T-cell (primary cell): Measurements from ENCODE around the gene NR3C1. TPM values are rescaled to one million over a fixed set of nuclear protein-coding genes. Genes with fewer than 3 reads are reported as not detected.
"Not testable (repeated sequence)": the region's sequence is repeated elsewhere in the genome, so short reads cannot be mapped to it uniquely, and the experiment has no call there.

ENCODE experiments used
- ATAC-seq, 4 experiments: fragments of 200-7000 bp in 3 of 4; fragments of 150-1000 bp in 1 of 4; cut with Tn5 transposase; replicated peaks in 1 of 4; 1 replicate in 3 of 4; 2 replicates in 1 of 4; pipeline ENCODE4 v1.10.0; 2021; ENCODE audit warnings: moderate library complexity in 3 of 4, mild to moderate bottlenecking in 2 of 4, moderate number of reproducible peaks in 1 of 4
- CTCF ChIA-PET, 2 donors: fragments of 300-600 bp; sonication (Branson Sonifier 250); formaldehyde crosslinking; loops; one replicate each; lab custom pipeline; 2022; ENCODE audit warnings: antibody characterized with exemption in 2 of 2; lab: Charles Lee
- POLR2A ChIA-PET, 2 donors: fragments of 300-600 bp; sonication (Branson Sonifier 250); formaldehyde crosslinking; loops; one replicate each; lab custom pipeline; 2022; ENCODE audit warnings: antibody characterized with exemption in 2 of 2; lab: Charles Lee
- DNase-seq, 35 experiments: peaks; one replicate each; pipeline versions ENCODE4 v3.0.0 to v3.0.0-alpha.2; 2013 to 2023
- H3K27ac ChIP-seq: one replicate; pipeline ENCODE4 v1.5.1; 2013; ENCODE audit warnings: low read length
- H3K27me3 ChIP-seq, 2 experiments: replicated peaks in 1 of 2; 1 replicate in 1 of 2; 2 replicates in 1 of 2; pipeline versions ENCODE4 v1.6.1 to v1.7.0; 2013; ENCODE audit warnings: low read length in 1 of 2, mixed read lengths in 1 of 2; ENCODE audit not compliant: control insufficient read depth in 2 of 2, insufficient read depth in 2 of 2; ENCODE audit errors: extremely low read depth in 1 of 2
- H3K36me3 ChIP-seq, 2 donors: 1 replicate in 1 of 2; 2 replicates in 1 of 2; pipeline versions ENCODE4 v1.6.1 to v1.7.0; 2013; ENCODE audit warnings: low read length in 1 of 2; ENCODE audit not compliant: control insufficient read depth in 2 of 2, insufficient read depth in 1 of 2; ENCODE audit errors: extremely low read depth in 1 of 2
- H3K4me1 ChIP-seq, 2 experiments: 1 replicate in 1 of 2; 2 replicates in 1 of 2; pipeline versions ENCODE4 v1.6.1 to v1.7.0; 2013; ENCODE audit warnings: low read length in 2 of 2, mixed read lengths in 1 of 2; ENCODE audit not compliant: insufficient read depth in 2 of 2, control insufficient read depth in 1 of 2; ENCODE audit errors: extremely low read depth in 1 of 2
- H3K4me3 ChIP-seq, 2 donors: 1 replicate in 1 of 2; 2 replicates in 1 of 2; pipeline versions ENCODE4 v1.5.1 to v1.7.0; 2013; ENCODE audit warnings: mild to moderate bottlenecking in 2 of 2, low read length in 1 of 2, moderate library complexity in 1 of 2; ENCODE audit not compliant: control insufficient read depth in 1 of 2; ENCODE audit errors: extremely low read depth in 1 of 2
- H3K9me3 ChIP-seq: 2 replicates; pipeline ENCODE4 v1.7.0; 2013
- H3K27ac Mint-ChIP-seq, 2 donors: one replicate each; pipeline ENCODE4 v1.8.0; 2020 to 2021; ENCODE audit warnings: mild to moderate bottlenecking in 2 of 2, mixed read lengths in 2 of 2
- H3K27me3 Mint-ChIP-seq, 2 donors: one replicate each; pipeline ENCODE4 v1.8.0; 2021 to 2022; ENCODE audit warnings: mixed read lengths in 2 of 2
- H3K36me3 Mint-ChIP-seq: one replicate; pipeline ENCODE4 v1.8.0; 2021; ENCODE audit warnings: mixed read lengths
- H3K4me1 Mint-ChIP-seq, 3 donors: one replicate each; pipeline ENCODE4 v1.8.0; 2020 to 2022; ENCODE audit warnings: mixed read lengths in 3 of 3, mild to moderate bottlenecking in 1 of 3
- H3K4me3 Mint-ChIP-seq, 3 donors: one replicate each; pipeline ENCODE4 v1.8.0; 2020 to 2022; ENCODE audit warnings: mild to moderate bottlenecking in 3 of 3, mixed read lengths in 3 of 3, moderate library complexity in 3 of 3
- H3K9me3 Mint-ChIP-seq, 3 donors: one replicate each; pipeline ENCODE4 v1.8.0; 2020 to 2022; ENCODE audit warnings: mixed read lengths in 3 of 3
- WGBS: methylation state at CpG from one replicate; pipeline ENCODE4 v1.1.5; 2013; ENCODE audit warnings: missing lambda C conversion rate; ENCODE audit not compliant: insufficient coverage; 5-methylcytosine and 5-hydroxymethylcytosine counted together
- total RNA-seq, 35 experiments: library from RNA in 6 of 35; stranded (reverse) in 6 of 35; fragments of 120-200 nt in 1 of 35; gene quantifications; one replicate each; pipeline versions ENCODE4 v1.2.1 to v1.2.4 and lab custom pipeline; 2013 to 2026

The NR3C1 gene
- total RNA-seq, 5 donors from 2014 or later (not counting 1 experiment from before 2014, with no cell fraction given) = 108 to 156 (median 122) TPM

GRCh38 chr5:143336485-143336884 lies 67.0 kb downstream of the NR3C1 start:
- no peaks in the 10 kb centered on the region for H3K4me1 ChIP-seq
- DNase-seq (no peak), ATAC-seq (no peak)
- CTCF ChIA-PET = no interaction called here
- no peak overlapping the region for H3K27ac ChIP-seq
- H3K4me3 Mint-ChIP-seq = no peak overlapping the region
- H3K9me3 Mint-ChIP-seq = no peaks in the 10 kb centered on the region
- peak overlapping the region in 1 of 2 donors; percentile 14 for H3K27ac Mint-ChIP-seq
- POLR2A ChIA-PET = interaction anchor here (0.6 to 0.7 kb wide), 3 partner anchors 13 to 410 kb away, joined by 3 to 4 read pairs (median 3); no protein-coding TSS in a partner anchor
- no peaks in the 10 kb centered on the region for H3K9me3 ChIP-seq
- H3K36me3 ChIP-seq = no peaks in the 10 kb centered on the region
- H3K27me3 Mint-ChIP-seq = no peaks in the 10 kb centered on the region
- H3K36me3 Mint-ChIP-seq = peaks cover 42% of the 10 kb centered on the region
- no peak overlapping the region for H3K4me3 ChIP-seq
- no peaks in the 10 kb centered on the region for H3K27me3 ChIP-seq
- WGBS = 100% methylated on average over 2 of the region's 6 CpGs
- H3K4me1 Mint-ChIP-seq = peaks cover 48 to 60% (median 48%) of the 10 kb centered on the region in 3 donors

- no peaks in the 10 kb centered on the region for H3K27me3 Mint-ChIP-seq
- H3K9me3 Mint-ChIP-seq = no peaks in the 10 kb centered on the region
- no peaks in the 10 kb centered on the region for H3K27me3 ChIP-seq
- DNase-seq (no peak), ATAC-seq (no peak)
- WGBS = no CpG with 5 or more reads among the region's 3 CpGs
- H3K36me3 ChIP-seq = no peaks in the 10 kb centered on the region
- ChIA-PET POLR2A (interaction anchor here in 1 of 2 donors (0.7 kb wide), 1 partner anchor 45 kb away, joined by 3 read pairs; no protein-coding TSS in a partner anchor), CTCF (no interaction called here)
- H3K4me3 ChIP-seq = no peak overlapping the region
- H3K27ac Mint-ChIP-seq = no peak overlapping the region
- H3K27ac ChIP-seq = no peak overlapping the region
- H3K4me3 Mint-ChIP-seq = no peak overlapping the region
- H3K4me1 Mint-ChIP-seq = peaks cover 50 to 58% (median 53%) of the 10 kb centered on the region in 3 donors
- peaks cover 37% of the 10 kb centered on the region for H3K36me3 Mint-ChIP-seq
- no peaks in the 10 kb centered on the region for H3K4me1 ChIP-seq
- H3K9me3 ChIP-seq = no peaks in the 10 kb centered on the region
These were observed 68.6 kb downstream of the NR3C1 start for GRCh38 chr5:143334903-143335302.

- H3K9me3 Mint-ChIP-seq, DNase-seq, H3K27me3 Mint-ChIP-seq, H3K27ac Mint-ChIP-seq, POLR2A ChIA-PET, H3K27ac ChIP-seq, H3K4me1 ChIP-seq, CTCF ChIA-PET, ATAC-seq, H3K36me3 ChIP-seq, H3K4me3 Mint-ChIP-seq, H3K4me3 ChIP-seq, H3K27me3 ChIP-seq, H3K9me3 ChIP-seq: not testable (repeated sequence)
- peaks cover 48 to 54% (median 48%) of the 10 kb centered on the region in 3 donors for H3K4me1 Mint-ChIP-seq
- H3K36me3 Mint-ChIP-seq = peaks cover 32% of the 10 kb centered on the region
- 100% methylated on average over 1 of the region's 3 CpGs for WGBS
These were observed 69.1 kb downstream of the NR3C1 start for GRCh38 chr5:143334380-143334779.

DNA sequence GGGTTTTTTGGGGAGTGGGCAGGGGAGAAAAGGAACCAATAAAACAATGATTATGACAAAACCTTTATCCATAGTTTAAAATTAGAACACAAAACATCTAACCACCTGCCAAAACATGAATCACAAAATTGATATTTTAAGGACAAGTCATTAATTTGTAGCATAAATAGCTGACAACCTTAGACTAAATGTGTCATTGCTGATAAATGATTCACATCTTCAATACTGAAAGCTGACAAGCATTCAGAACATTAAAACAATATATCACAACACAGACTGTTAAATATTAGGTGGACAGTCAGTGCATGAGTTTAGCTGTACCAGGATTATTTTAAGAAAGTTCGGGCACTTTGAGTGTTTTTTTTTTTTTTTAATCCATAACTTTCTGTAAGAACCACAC lies 71.5 kb downstream of the NR3C1 start:
- Histone ChIP-seq H3K4me3 (no peak overlapping the region), H3K4me1 (peaks cover 0 to 9% of the 10 kb centered on the region in 2 experiments), H3K9me3 (no peaks in the 10 kb centered on the region), H3K27me3 (no peaks in the 10 kb centered on the region), H3K27ac (no peak overlapping the region), H3K36me3 (peaks cover 0 to 5% of the 10 kb centered on the region in 2 donors)
- DNase-seq (no peak), ATAC-seq (no peak)
- no CpG with 5 or more reads among the region's 1 CpG for WGBS
- ChIA-PET CTCF (interaction anchor here in 1 of 2 donors (0.6 kb wide), 1 partner anchor 52 kb away, joined by 3 read pairs; no protein-coding TSS in a partner anchor), POLR2A (no interaction called here)
- Mint-ChIP-seq H3K27ac (no peak overlapping the region), H3K27me3 (no peaks in the 10 kb centered on the region), H3K4me1 (peaks cover 61 to 71% (median 67%) of the 10 kb centered on the region in 3 donors), H3K4me3 (no peak overlapping the region), H3K36me3 (peaks cover 47% of the 10 kb centered on the region), H3K9me3 (peaks cover 0 to 9% (median 8%) of the 10 kb centered on the region in 3 donors)

DNA sequence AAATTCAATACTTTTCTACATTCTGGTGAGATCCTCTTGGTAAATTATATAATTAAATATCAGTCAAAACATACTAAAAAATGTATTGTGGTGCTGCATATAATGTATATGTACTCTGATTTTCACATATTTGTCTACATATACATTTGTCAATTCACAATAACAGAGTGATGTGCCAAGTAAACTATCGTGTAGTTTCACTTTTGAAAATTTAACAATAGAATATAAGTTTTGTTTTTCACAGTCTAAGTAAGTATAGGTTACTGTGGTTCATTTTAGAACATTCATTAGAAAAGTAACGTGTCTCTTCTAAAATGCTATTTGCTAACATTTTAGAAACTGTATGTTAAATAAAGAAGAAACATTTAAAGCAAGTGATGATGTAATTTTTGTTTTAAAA lies 73.6 kb downstream of the NR3C1 start:
- no peak overlapping the region for H3K4me3 Mint-ChIP-seq
- ChIA-PET POLR2A (no interaction called here), CTCF (no interaction called here)
- H3K4me1 Mint-ChIP-seq = peaks cover 64 to 73% (median 70%) of the 10 kb centered on the region in 3 donors
- Histone ChIP-seq H3K27ac (no peak overlapping the region), H3K4me1 (peaks cover 0 to 9% of the 10 kb centered on the region in 2 experiments), H3K36me3 (peaks cover 0 to 5% of the 10 kb centered on the region in 2 donors), H3K9me3 (no peaks in the 10 kb centered on the region), H3K4me3 (no peak overlapping the region), H3K27me3 (no peaks in the 10 kb centered on the region)
- ATAC-seq (no peak), DNase-seq (no peak)
- no peak overlapping the region for H3K27ac Mint-ChIP-seq
- no CpG with 5 or more reads among the region's 2 CpGs for WGBS
- no peaks in the 10 kb centered on the region for H3K27me3 Mint-ChIP-seq
- peaks cover 44% of the 10 kb centered on the region for H3K36me3 Mint-ChIP-seq
- peaks cover 0 to 9% (median 8%) of the 10 kb centered on the region in 3 donors for H3K9me3 Mint-ChIP-seq

GRCh38 chr5:143328589-143329220 lies 74.8 kb downstream of the NR3C1 start:
- Mint-ChIP-seq H3K36me3 (peaks cover 43% of the 10 kb centered on the region), H3K27ac (no peak overlapping the region), H3K27me3 (no peaks in the 10 kb centered on the region), H3K4me1 (peaks cover 71 to 77% (median 74%) of the 10 kb centered on the region in 3 donors), H3K9me3 (peaks cover 0 to 9% (median 8%) of the 10 kb centered on the region in 3 donors), H3K4me3 (no peak overlapping the region)
- no peak for ATAC-seq
- Histone ChIP-seq H3K27ac (no peak overlapping the region), H3K4me3 (no peak overlapping the region), H3K36me3 (peaks cover 0 to 5% of the 10 kb centered on the region in 2 donors), H3K9me3 (no peaks in the 10 kb centered on the region), H3K27me3 (no peaks in the 10 kb centered on the region), H3K4me1 (peaks cover 0 to 16% of the 10 kb centered on the region in 2 experiments)
- ChIA-PET CTCF (no interaction called here), POLR2A (no interaction called here)
- 96% methylated on average over 4 of the region's 5 CpGs for WGBS
- no peak for DNase-seq
